HepG2 (cell line): ENCODE data around the gene KDM8. TPM values are rescaled to one million over a fixed set of nuclear protein-coding genes. Genes with fewer than 3 reads are reported as not detected.
A peak's percentile ranks its signal among the peaks of the same experiment; 100 is the strongest.

Source experiments
- ATAC-seq: fragments of 200-7000 bp; cut with Tn5 transposase; 3 replicates; pipeline ENCODE4 v1.9.1; 2020; ENCODE audit warnings: mild to moderate bottlenecking, moderate library complexity
- BruUV-seq: library from RNA; stranded (reverse); fragments of 400-500 nt; replicated peaks from 2 replicates; lab custom pipeline; 2021; lab: Mats Ljungman, UMichigan
- CTCF ChIA-PET: fragments of 300-600 bp; formaldehyde crosslinking; extraction: SDS; loops from one replicate; lab custom pipeline; 2021; ENCODE audit warnings: low total read pairs, inconsistent platforms, low intra/inter-chr PET ratio; lab: Yijun Ruan, JAX
- POLR2A ChIA-PET: fragments of 350-600 bp; sonication (Branson Sonifier 250); formaldehyde crosslinking; loops from one replicate; lab custom pipeline; 2020; ENCODE audit warnings: antibody characterized with exemption, inconsistent platforms; lab: Yijun Ruan, JAX
- DNase-seq: peaks from one replicate; pipeline ENCODE4 v3.0.0-alpha.2; 2015; ENCODE audit warnings: low spot score
- FAIRE-seq: peaks from 3 replicates; lab custom pipeline; 2011; peaks lifted over from hg19 to GRCh38; lab: Jason Lieb, UNC
- H2AFZ ChIP-seq: one replicate; pipeline ENCODE4 v1.6.1; 2011; ENCODE audit warnings: low read length, inconsistent platforms
- H3K27ac ChIP-seq: fragments of 300-600 bp; 3 replicates; pipeline ENCODE4 v1.8.0; 2011; ENCODE audit warnings: mixed run types, mild to moderate bottlenecking, mixed read lengths, low read length, inconsistent platforms; ENCODE audit not compliant: insufficient read depth; ENCODE audit errors: extremely low read length
- H3K27me3 ChIP-seq, 2 experiments: fragments of 200-600 bp in 1 of 2; 2 replicates in 1 of 2; 3 replicates in 1 of 2; pipeline versions ENCODE4 v1.6.0 to v1.8.0; 2011; ENCODE audit warnings: low read length in 2 of 2, mild to moderate bottlenecking in 2 of 2, moderate library complexity in 2 of 2, inconsistent platforms in 1 of 2; ENCODE audit not compliant: insufficient read depth in 2 of 2, control insufficient read depth in 1 of 2
- H3K36me3 ChIP-seq, 2 experiments: fragments of 200-600 bp in 1 of 2; replicated peaks in 1 of 2; 2 replicates in 1 of 2; 3 replicates in 1 of 2; pipeline versions ENCODE4 v1.5.1 to v1.8.0; 2011; ENCODE audit warnings: low read length in 2 of 2, inconsistent platforms in 1 of 2; ENCODE audit not compliant: insufficient read depth in 2 of 2, control insufficient read depth in 1 of 2
- H3K4me1 ChIP-seq: 2 replicates; pipeline ENCODE4 v1.5.1; 2012; ENCODE audit warnings: low read length, inconsistent platforms; ENCODE audit not compliant: insufficient read depth
- H3K4me2 ChIP-seq: 2 replicates; pipeline ENCODE4 v1.6.0; 2011; ENCODE audit warnings: low read depth, low read length, inconsistent platforms
- H3K4me3 ChIP-seq, 3 experiments: fragments of 200-600 bp in 1 of 3; sonication (generic), shearing (Covaris generic) in 1 of 3; replicated peaks in 1 of 3; 2 replicates each; pipeline ENCODE4 v1.5.1; 2011 to 2016; ENCODE audit warnings: low read length in 3 of 3, inconsistent platforms in 2 of 3, low read depth in 2 of 3, mild to moderate bottlenecking in 2 of 3, control low read depth in 1 of 3, mixed read lengths in 1 of 3; ENCODE audit not compliant: insufficient read depth in 1 of 3
- H3K79me2 ChIP-seq: one replicate; pipeline ENCODE4 v1.6.1; 2011; ENCODE audit warnings: low read length, inconsistent platforms; ENCODE audit not compliant: insufficient read depth
- H3K9ac ChIP-seq: 2 replicates; pipeline ENCODE4 v1.6.0; 2011; ENCODE audit warnings: mild to moderate bottlenecking, low read depth, low read length, inconsistent platforms; ENCODE audit not compliant: insufficient read depth
- H3K9me3 ChIP-seq: 2 replicates; pipeline ENCODE4 v1.5.1; 2012; ENCODE audit warnings: mild to moderate bottlenecking, low read length
- H4K20me1 ChIP-seq: 2 replicates; pipeline ENCODE4 v1.6.0; 2011; ENCODE audit warnings: inconsistent platforms, mild to moderate bottlenecking, low read length, moderate library complexity; ENCODE audit not compliant: insufficient read depth
- FOXC1 ChIP-seq: sonication (generic); formaldehyde crosslinking; IDR thresholded peaks from 2 replicates; pipeline ENCODE4 v1.8.0; 2022; ENCODE audit warnings: mild to moderate bottlenecking, missing genetic modification reagents, borderline replicate concordance
- GATAD2A ChIP-seq: IDR thresholded peaks from 2 replicates; pipeline ENCODE4 v1.6.1; 2016
- HNRNPK ChIP-seq: fragments of 200-400 bp; formaldehyde crosslinking; IDR thresholded peaks from 2 replicates; pipeline ENCODE4 v1.6.1; 2018; ENCODE audit warnings: low read length, low read depth, moderate library complexity, mild to moderate bottlenecking; ENCODE audit not compliant: poor library complexity, severe bottlenecking
- KDM5B ChIP-seq: sonication (generic); formaldehyde crosslinking; IDR thresholded peaks from 2 replicates; pipeline ENCODE4 v1.4.0; 2020; ENCODE audit warnings: missing genetic modification reagents, mild to moderate bottlenecking, borderline replicate concordance
- NCOA2 ChIP-seq: sonication (generic); formaldehyde crosslinking; IDR thresholded peaks from 2 replicates; pipeline ENCODE4 v1.8.0; 2022; ENCODE audit warnings: inconsistent platforms
- NFYC ChIP-seq: IDR thresholded peaks from 2 replicates; pipeline ENCODE4 v1.6.1; 2016; ENCODE audit warnings: missing genetic modification reagents, missing compliant biosample characterization
- POGZ ChIP-seq: sonication (generic); formaldehyde crosslinking; IDR thresholded peaks from 2 replicates; pipeline ENCODE4 v1.4.0; 2020; ENCODE audit warnings: mild to moderate bottlenecking, missing genetic modification reagents
- RAD51 ChIP-seq: fragments of 450-650 bp; IDR thresholded peaks from 2 replicates; pipeline ENCODE4 v1.6.1; 2016; ENCODE audit warnings: borderline replicate concordance
- RBFOX2 ChIP-seq: fragments of 200-400 bp; formaldehyde crosslinking; IDR thresholded peaks from 2 replicates; pipeline ENCODE4 v1.6.1; 2017; ENCODE audit warnings: low read depth, mild to moderate bottlenecking, low read length
- SOX5 ChIP-seq: IDR thresholded peaks from 2 replicates; pipeline ENCODE4 v1.6.1; 2016; ENCODE audit warnings: borderline replicate concordance
- SP1 ChIP-seq, 2 experiments: fragments of 450-650 bp in 1 of 2; sonication (generic) in 1 of 2; formaldehyde crosslinking in 1 of 2; IDR thresholded peaks; 2 replicates each; pipeline versions ENCODE4 v1.4.0 to v1.6.1; 2016 to 2020; ENCODE audit warnings: missing genetic modification reagents in 1 of 2
- TBX3 ChIP-seq: fragments of 450-650 bp; IDR thresholded peaks from 2 replicates; pipeline ENCODE4 v1.6.1; 2017; ENCODE audit warnings: antibody characterized with exemption, mild to moderate bottlenecking, inconsistent platforms, borderline replicate concordance
- TEF ChIP-seq: sonication (generic); formaldehyde crosslinking; IDR thresholded peaks from 2 replicates; pipeline ENCODE4 v1.5.0; 2020; ENCODE audit warnings: missing genetic modification reagents
- ZBTB25 ChIP-seq: IDR thresholded peaks from 2 replicates; pipeline ENCODE4 v1.6.1; 2018; ENCODE audit warnings: missing genetic modification reagents
- ZMYM4 ChIP-seq: sonication (generic); formaldehyde crosslinking; IDR thresholded peaks from 2 replicates; pipeline ENCODE4 v1.8.1; 2023; ENCODE audit warnings: mild to moderate bottlenecking, missing genetic modification reagents
- ZNF180 ChIP-seq: sonication (generic); formaldehyde crosslinking; IDR thresholded peaks from 2 replicates; pipeline ENCODE4 v1.4.0; 2020; ENCODE audit warnings: low read depth, missing genetic modification reagents, borderline replicate concordance
- ZNF253 ChIP-seq: sonication (generic); formaldehyde crosslinking; IDR thresholded peaks from 2 replicates; pipeline ENCODE4 v1.8.0; 2022; ENCODE audit warnings: mild to moderate bottlenecking, missing genetic modification reagents, borderline replicate concordance
- ZNF547 ChIP-seq: sonication (generic); formaldehyde crosslinking; IDR thresholded peaks from 2 replicates; pipeline ENCODE4 v1.5.1; 2020; ENCODE audit warnings: mild to moderate bottlenecking, missing genetic modification reagents
- ZNF761 ChIP-seq: sonication (generic); formaldehyde crosslinking; conservative IDR thresholded peaks from 2 replicates; pipeline ENCODE4 v1.4.0; 2020; ENCODE audit warnings: mild to moderate bottlenecking, missing genetic modification reagents
- ZNF766 ChIP-seq: sonication (generic); formaldehyde crosslinking; IDR thresholded peaks from 2 replicates; pipeline ENCODE4 v1.5.0; 2020; ENCODE audit warnings: missing genetic modification reagents, borderline replicate concordance
- ZNF776 ChIP-seq: sonication (generic); formaldehyde crosslinking; IDR thresholded peaks from 2 replicates; pipeline ENCODE4 v1.4.0; 2020; ENCODE audit warnings: mild to moderate bottlenecking, missing genetic modification reagents
- WGBS: methylation state at CpG from one replicate; pipeline ENCODE4 v1.1.6; 2017; ENCODE audit warnings: low lambda C conversion rate; 5-methylcytosine and 5-hydroxymethylcytosine counted together
- in situ Hi-C: cut with HindIII; loops from 2 replicates; pipeline ENCODE4 v1.10.0; 2017; ENCODE audit warnings: low pct_unique_long_range_greater_than_20kb; ENCODE audit not compliant: extremely low pct_ligation_motif_present
- intact Hi-C: fragments of 100-400 bp; cut with micrococcal nuclease; formaldehyde crosslinking; loops from one replicate; pipeline ENCODE4 v1.10.0; 2022; ENCODE audit not compliant: unreplicated experiment
- polyA plus RNA-seq, 8 experiments: library from polyadenylated mRNA; depleted of rRNA in 3 of 8; stranded (reverse) in 7 of 8; unstranded in 1 of 8; fragments of >200 nt; fragmentation: Illumina TruSeq in 4 of 8; extraction: Trizol in 4 of 8; gene quantifications; 2 replicates each; pipeline versions ENCODE4 v1.2.1 to v1.2.3, GENCODE V29; 2011 to 2016; ENCODE audit warnings: low read depth in 4 of 8, missing spikeins in 1 of 8, mixed read lengths in 1 of 8; ENCODE audit not compliant: insufficient read depth in 1 of 8
- total RNA-seq, 5 experiments: library from RNA; depleted of rRNA; stranded (reverse); fragments of >200 nt; fragmentation: Illumina TruSeq; extraction: Trizol; gene quantifications; 2 replicates each; pipeline ENCODE4 v1.2.3, GENCODE V29; 2016; ENCODE audit warnings: low read depth in 1 of 5

The KDM8 gene
- total and polyA plus RNA-seq, 2 of the 13 experiments (the other 11 are each of a cell fraction or from before 2014, with no cell fraction given), result 3.3 to 8.6 TPM

GRCh38 chr16:27161398-27161797 is 41.9 kb upstream of the KDM8 start:
- CTCF ChIA-PET, result no interaction called here
- in situ Hi-C loops, result no loop called here
- TF ChIP-seq SOX5 (no peak), KDM5B (CRISPR knock-in tag) (no peak), RAD51 (peak; percentile 30; the same call in 1 of the 2 replicates)
- TF ChIP-seq, all 625 proteins: peak for 1
- 0% methylated on average over 3 of the region's 3 CpGs for WGBS
- Histone ChIP-seq H3K27me3 (no peaks in the 10 kb centered on the region; a peak in 2 of 5 replicates), H3K27ac (no peak overlapping the region), H3K36me3 (no peaks in the 10 kb centered on the region), H3K4me3 (no peak overlapping the region), H3K79me2 (no peaks in the 10 kb centered on the region), H3K9ac (no peak overlapping the region), H4K20me1 (no peaks in the 10 kb centered on the region), H3K4me2 (no peak overlapping the region), H3K9me3 (peaks cover 17% of the 10 kb centered on the region), H2AFZ (no peak overlapping the region), H3K4me1 (no peaks in the 10 kb centered on the region)
- DNase-seq (no peak), ATAC-seq (no peak), FAIRE-seq (no peak)
- no TSS peak for BruUV-seq
- intact Hi-C loops, result no loop called here
- POLR2A ChIA-PET, result no interaction called here

GRCh38 chr16:27164352-27164751 is 39.0 kb upstream of the KDM8 start:
- H3K9ac ChIP-seq, result no peak overlapping the region
- H4K20me1 ChIP-seq, result no peaks in the 10 kb centered on the region
- H3K36me3 ChIP-seq, result no peaks in the 10 kb centered on the region
- POLR2A ChIA-PET, result no interaction called here
- H3K4me2 ChIP-seq, result no peak overlapping the region
- no peaks in the 10 kb centered on the region for H3K79me2 ChIP-seq
- no peak overlapping the region for H2AFZ ChIP-seq
- H3K4me1 ChIP-seq, result no peaks in the 10 kb centered on the region
- CTCF ChIA-PET, result no interaction called here
- ATAC-seq (no peak), DNase-seq (no peak), FAIRE-seq (no peak)
- intact Hi-C loops (no loop called here), in situ Hi-C loops (no loop called here)
- no peak overlapping the region for H3K4me3 ChIP-seq
- no peak overlapping the region for H3K27ac ChIP-seq
- BruUV-seq, result no TSS peak
- peaks cover 17% of the 10 kb centered on the region for H3K9me3 ChIP-seq
- H3K27me3 ChIP-seq, result peaks cover 0 to 11% of the 10 kb centered on the region in 2 experiments; a peak in 2 of 5 replicates
- no peak for TF ChIP-seq GATAD2A (CRISPR knock-in tag)
- TF ChIP-seq ZNF547, result no peak
- TF ChIP-seq ZNF766 (CRISPR knock-in tag), result no peak
- no peak for TF ChIP-seq NFYC (CRISPR knock-in tag)
- no peak for TF ChIP-seq HNRNPK
- no peak for TF ChIP-seq ZNF180 (CRISPR knock-in tag)
- no peak for TF ChIP-seq TEF (CRISPR knock-in tag)
- no peak for TF ChIP-seq NCOA2
- TF ChIP-seq ZBTB25 (CRISPR knock-in tag), result no peak
- no peak for TF ChIP-seq RBFOX2
- TF ChIP-seq TBX3, result no peak
- TF ChIP-seq ZNF253, result no peak
- no peak for TF ChIP-seq ZMYM4
- TF ChIP-seq SP1 (IDR thresholded peaks at IDR 0.05), result no peak
- no peak for TF ChIP-seq SP1 (CRISPR knock-in tag; IDR thresholded peaks at IDR 0.05)
- no peak for TF ChIP-seq ZNF776 (CRISPR knock-in tag)
- TF ChIP-seq ZNF761, result no peak
- TF ChIP-seq FOXC1 (CRISPR knock-in tag), result no peak
- TF ChIP-seq POGZ (CRISPR knock-in tag), result no peak
